Activated gamma-delta T cell treated with Interleukin-2 at 50 U/mL for 16 hours (primary cell): ENCODE data around the gene CBX4.
A peak's percentile ranks its signal among the peaks of the same experiment; 100 is the strongest.

Source experiments
- DNase-seq: peaks from one replicate; pipeline ENCODE4 v3.0.0-alpha.2; 2020

The CBX4 gene

GRCh38 chr17:79841369-79842135, 2.3 kb upstream of the CBX4 start:
- no peak for DNase-seq

DNA sequence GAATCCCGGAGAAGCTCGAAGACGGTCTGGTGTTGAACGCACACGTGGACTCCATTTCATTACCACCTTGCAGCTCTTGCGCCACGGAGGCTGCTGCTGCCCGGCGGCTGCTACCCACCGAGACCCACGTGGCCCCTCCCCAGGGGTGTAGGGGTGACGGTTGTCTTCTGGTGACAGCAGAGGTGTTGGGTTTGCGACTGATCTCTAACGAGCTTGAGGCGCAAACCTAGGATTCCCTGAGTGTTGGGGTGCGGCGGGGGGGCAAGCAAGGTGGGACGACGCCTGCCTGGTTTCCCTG, 1.7 kb upstream of the CBX4 start:
- DNase-seq: no peak

GRCh38 chr17:79840269-79840988, 1.2 kb upstream of the CBX4 start:
- no peak for DNase-seq

DNA sequence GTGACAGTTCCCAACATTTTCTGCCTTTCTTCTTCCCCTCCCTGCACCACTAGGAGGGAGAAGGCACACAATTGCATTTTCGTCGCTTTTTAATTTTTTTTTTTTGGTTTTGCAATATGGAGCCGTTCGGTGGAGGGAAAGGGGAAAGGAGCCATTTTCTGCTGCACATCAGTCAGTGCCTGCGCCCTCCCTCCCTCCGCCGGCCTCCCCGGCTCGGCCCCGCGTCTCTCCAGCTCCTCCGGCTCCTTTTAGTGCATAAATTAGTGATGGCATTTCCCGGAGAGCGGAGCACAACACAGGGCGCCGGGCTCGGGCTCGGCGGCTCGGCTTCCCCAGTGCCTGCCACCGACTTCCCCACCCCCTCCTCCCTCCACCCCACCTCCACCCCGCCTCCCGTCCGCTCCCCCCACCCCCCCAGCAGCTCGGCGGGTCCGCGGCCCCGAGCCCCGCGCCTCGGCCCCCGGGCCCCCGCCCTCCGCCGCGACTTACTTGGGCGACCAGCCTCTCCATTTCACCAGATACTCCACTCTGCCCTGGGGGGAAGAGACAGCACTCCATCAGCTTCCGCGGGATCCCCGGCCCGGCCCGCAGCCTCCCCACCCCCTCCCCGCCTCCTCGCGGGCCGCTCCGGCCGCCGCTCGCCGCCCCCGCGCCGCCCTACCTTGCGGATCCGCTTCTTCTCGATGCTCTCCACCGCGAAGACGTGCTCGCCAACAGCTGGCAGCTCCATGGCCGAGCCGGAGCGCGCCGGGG, 542 bp downstream of the CBX4 start:
- DNase-seq: peak; percentile 36

- peak; percentile 37 for DNase-seq
Measured at GRCh38 chr17:79837888-79838521, 1.2 kb downstream of the CBX4 start.

GRCh38 chr17:79836972-79837887, 2.0 kb downstream of the CBX4 start:
- peak; percentile 36 for DNase-seq

- no peak for DNase-seq
Measured at GRCh38 chr17:79836510-79836971, 2.7 kb downstream of the CBX4 start.

DNA sequence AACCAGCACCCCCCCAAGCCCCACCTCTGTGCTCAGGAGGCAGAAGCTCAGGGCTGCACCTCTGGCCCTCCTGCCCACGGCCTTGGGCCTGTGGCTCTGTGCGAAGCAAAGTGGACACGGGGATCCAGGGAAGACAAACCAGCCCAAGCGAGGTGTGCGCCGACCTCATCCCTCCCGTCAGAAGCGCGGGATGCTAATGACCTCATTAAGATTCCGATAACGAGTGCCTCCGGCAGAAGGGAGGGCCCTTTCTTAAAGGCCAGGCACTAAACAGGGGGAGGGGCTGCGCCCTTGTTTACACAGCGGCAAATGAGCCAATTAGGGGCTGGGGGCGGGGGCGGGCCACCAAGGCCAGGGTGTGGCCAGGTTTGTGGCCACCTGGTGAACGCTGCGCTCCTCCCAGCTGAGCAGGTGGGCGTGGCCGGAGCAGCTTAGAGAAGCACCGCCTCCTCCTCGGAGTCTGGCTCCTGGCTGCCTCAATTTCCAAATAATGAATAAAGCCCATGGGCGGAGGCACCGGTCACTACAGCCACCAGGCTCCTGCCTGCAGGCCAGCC, 3.2 kb downstream of the CBX4 start:
- DNase-seq: no peak

- no peak for DNase-seq
Measured at GRCh38 chr17:79835470-79835899, 3.8 kb downstream of the CBX4 start.

DNA sequence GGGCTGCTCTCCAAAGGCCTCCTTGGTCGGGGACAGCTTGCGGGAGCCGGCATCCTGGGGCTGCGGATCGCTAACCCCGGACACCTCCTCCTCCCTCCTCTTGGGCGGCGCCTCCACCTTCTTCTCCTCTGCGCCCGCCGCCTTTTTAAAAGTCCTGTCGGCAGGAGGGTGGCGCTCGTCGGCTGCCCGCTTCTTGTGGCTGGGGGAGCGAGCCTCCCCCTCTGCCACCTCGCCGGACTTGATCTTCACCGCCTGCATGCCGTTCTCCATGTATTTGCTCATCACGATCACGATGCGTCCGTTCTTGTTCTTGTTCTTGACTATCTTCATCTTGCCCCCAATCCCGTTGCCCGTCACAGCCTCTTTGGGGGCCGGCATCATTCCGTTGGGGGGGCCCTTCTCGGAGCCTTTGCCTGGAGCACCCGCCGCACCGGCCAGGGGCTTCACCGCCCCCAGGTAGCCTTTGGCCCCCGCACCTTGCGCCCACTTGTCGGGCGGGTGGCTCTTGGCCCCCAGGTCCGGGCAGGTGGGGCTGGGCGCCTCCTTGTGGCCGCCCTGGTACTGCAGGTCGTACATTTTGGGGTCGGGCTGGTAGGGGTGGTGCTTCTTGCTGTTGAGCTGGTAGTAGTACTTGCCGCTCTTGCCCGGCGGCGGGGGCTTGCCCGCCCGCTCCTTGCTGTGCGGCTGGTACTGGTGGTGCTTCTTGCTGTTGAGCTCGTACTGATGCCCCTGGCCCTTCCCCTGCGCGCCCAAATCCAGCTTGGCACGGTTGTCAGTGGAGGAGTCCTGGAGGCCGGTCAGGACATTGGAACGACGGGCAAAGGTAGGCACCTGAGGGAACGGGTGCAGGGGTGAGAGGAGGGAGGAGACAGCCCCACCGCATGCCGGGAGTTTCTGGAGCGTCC, 4.4 kb downstream of the CBX4 start:
- DNase-seq: no peak

DNA sequence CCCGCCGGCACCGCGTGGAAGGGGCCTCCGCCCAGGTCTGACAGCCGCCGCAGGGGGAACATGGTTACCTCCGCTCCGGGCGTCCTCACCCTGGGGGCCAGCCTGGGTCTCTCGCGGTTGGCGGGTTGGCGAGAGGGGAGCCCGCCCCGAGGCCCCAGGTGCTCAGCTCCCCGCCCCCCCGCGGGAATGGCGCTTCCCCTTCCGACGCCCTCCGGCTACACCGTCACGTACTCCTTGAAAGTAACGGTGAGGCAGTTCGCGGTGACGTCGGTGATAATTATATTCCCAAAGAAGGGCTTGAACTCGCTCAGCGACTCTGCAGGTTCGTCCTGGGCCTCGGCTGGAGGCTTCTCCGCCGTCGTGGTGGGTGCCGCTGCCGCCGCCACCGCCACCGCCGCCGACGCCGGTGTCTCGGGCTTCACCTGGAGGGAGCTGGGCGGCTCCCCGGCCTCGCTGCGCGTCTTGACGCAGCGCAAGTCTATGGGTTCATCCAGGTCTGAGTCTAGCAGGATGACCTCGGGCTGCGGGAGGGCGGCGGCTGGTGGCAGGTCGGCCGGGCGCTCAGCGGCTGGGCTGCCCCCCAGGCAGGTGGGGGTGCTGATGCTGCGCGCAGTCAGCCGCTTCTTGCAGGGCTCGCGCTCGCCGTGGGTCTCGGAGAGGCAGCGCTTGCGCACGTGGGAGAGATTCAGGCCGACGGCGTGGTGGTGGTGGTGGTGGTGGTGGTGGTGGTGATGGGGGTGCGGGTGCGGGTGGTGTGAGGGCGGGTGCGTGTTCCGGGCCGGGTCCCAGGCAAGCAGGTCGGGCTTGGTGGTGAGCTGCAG, 5.3 kb downstream of the CBX4 start:
- DNase-seq: no peak

- DNase-seq: no peak
Measured at GRCh38 chr17:79833110-79833450, 6.2 kb downstream of the CBX4 start.

- no peak for DNase-seq
Measured at GRCh38 chr17:79832218-79833109, 6.8 kb downstream of the CBX4 start.

GRCh38 chr17:79831265-79832217, 7.7 kb downstream of the CBX4 start:
- DNase-seq: no peak

DNA sequence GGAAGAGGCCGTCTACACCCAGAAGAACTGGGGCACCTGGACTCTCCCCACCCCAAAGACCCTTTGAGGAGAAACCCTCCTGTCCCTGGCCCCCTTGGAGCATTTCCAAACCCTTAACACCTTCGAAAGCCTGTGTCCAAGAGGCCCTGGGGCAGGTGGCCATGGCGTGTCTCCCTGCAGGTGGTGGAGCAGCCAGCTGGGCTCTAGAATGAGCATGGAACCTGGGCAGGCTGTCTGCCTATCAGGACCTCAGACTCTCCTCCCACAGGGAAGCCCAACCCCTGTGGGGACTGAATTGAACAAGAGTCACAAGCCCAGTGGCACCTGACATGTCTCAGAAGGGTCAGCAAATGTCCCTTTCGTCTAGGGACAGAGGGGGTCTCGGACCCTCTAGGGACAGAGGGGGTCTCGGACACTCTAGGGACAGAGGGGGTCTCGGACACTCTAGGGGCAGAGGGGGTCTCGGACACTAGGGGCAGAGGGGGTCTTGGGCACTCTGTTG, 8.4 kb downstream of the CBX4 start:
- no peak for DNase-seq

DNA sequence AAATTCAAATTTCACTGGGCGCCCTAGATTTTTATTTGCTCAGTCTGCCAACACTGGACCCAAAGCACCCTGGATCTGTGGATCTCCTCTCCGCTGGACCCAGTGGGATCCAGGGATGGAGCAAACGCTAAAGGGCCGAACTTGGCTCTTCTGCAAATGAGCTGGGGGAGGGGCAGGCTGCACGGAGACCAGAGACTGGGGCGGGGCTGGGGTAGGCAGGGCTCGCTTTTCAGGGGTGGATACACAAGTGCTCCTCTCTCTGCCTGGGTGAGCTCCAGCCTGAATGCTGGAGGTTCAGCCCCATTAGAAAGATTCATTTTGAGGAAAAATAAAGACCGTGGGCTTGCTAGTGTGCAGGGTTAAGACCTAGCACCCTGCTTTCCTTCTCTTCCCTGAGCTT, 8.9 kb downstream of the CBX4 start:
- DNase-seq: no peak

DNA sequence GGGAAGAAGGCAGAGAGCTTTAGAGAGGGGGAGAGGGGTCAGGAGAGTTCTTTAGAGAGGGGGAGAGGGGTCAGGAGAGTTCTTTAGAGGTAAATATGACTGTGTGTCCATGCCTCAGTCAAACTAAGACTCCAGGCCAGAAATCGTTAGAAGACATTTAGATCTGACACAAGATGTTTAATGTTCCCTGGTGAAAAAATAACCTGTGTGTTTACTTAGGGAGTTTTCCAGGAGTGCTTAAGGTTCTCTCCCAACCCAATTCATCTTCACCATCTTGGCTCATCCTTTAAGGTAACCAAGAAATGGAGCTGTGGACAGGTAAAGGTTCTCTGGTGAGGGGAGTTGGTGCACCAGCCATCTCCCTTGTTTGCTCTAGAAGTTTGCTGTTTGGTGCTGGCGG, 9.8 kb downstream of the CBX4 start:
- DNase-seq: no peak
